ENCODE measurements around the gene TMA7B. TPM values are rescaled to one million over a fixed set of nuclear protein-coding genes. Genes with fewer than 3 reads are reported as not detected.

TMA7B gene
- total RNA-seq, 1 donor from 2014 or later = not detected

DNA sequence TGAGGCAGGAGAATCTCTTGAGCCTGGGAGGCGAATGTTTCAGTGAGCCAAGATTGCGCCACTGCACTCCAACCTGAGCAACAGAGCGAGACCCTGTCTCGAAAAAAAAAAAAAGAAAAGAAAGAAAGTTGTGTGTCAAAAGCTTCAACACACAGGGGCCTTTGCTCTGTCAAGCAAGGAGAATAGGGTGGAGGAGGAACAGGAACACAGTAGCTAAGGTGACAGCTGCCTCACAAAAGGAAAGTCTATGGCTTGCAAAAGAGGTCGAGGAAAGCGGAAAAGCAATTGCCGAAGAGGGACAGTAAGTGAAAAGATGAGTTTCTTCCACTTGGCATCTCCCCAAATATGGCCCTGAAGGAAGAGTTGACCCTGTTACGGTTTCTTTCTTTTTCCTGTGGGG is 26.5 kb upstream of the TMA7B start:
- Mint-ChIP-seq H3K36me3 (ENCODE audit: low read depth) (no peaks in the 10 kb centered on the region), H3K4me1 (ENCODE audit: low read depth) (no peaks in the 10 kb centered on the region), H3K27me3 (ENCODE audit: low read depth) (peaks cover 40% of the 10 kb centered on the region), H3K27ac (ENCODE audit: unreplicated experiment) (no peak overlapping the region), H3K4me3 (ENCODE audit: unreplicated experiment) (no peak overlapping the region), H3K9me3 (ENCODE audit: low read depth) (no peaks in the 10 kb centered on the region)
- no peak for DNase-seq (ENCODE audit: low spot score)
- no peak for TF ChIP-seq CTCF (IDR thresholded peaks at IDR 0.05)

GRCh38 chr22:39935116-39935515 is 25.1 kb upstream of the TMA7B start:
- DNase-seq (ENCODE audit: low spot score) = no peak
- H3K9me3 Mint-ChIP-seq (ENCODE audit: low read depth) = no peaks in the 10 kb centered on the region
- H3K4me1 Mint-ChIP-seq (ENCODE audit: low read depth) = no peaks in the 10 kb centered on the region
- H3K36me3 Mint-ChIP-seq (ENCODE audit: low read depth) = no peaks in the 10 kb centered on the region
- H3K27me3 Mint-ChIP-seq (ENCODE audit: low read depth) = peaks cover 40% of the 10 kb centered on the region
- no peak overlapping the region for H3K4me3 Mint-ChIP-seq (ENCODE audit: unreplicated experiment)
- H3K27ac Mint-ChIP-seq (ENCODE audit: unreplicated experiment) = no peak overlapping the region
- TF ChIP-seq CTCF (IDR thresholded peaks at IDR 0.05) = no peak

GRCh38 chr22:39935612-39936011 is 24.6 kb upstream of the TMA7B start:
- TF ChIP-seq CTCF (IDR thresholded peaks at IDR 0.05) = no peak
- Mint-ChIP-seq H3K4me1 (ENCODE audit: low read depth) (no peaks in the 10 kb centered on the region), H3K27ac (ENCODE audit: unreplicated experiment) (no peak overlapping the region), H3K9me3 (ENCODE audit: low read depth) (no peaks in the 10 kb centered on the region), H3K27me3 (ENCODE audit: low read depth) (peaks cover 40% of the 10 kb centered on the region), H3K4me3 (ENCODE audit: unreplicated experiment) (no peak overlapping the region), H3K36me3 (ENCODE audit: low read depth) (no peaks in the 10 kb centered on the region)
- no peak for DNase-seq (ENCODE audit: low spot score)

GRCh38 chr22:39936523-39937145 is 23.6 kb upstream of the TMA7B start:
- Mint-ChIP-seq H3K9me3 (ENCODE audit: low read depth) (no peaks in the 10 kb centered on the region), H3K27me3 (ENCODE audit: low read depth) (peaks cover 40% of the 10 kb centered on the region), H3K36me3 (ENCODE audit: low read depth) (no peaks in the 10 kb centered on the region), H3K27ac (ENCODE audit: unreplicated experiment) (no peak overlapping the region), H3K4me1 (ENCODE audit: low read depth) (no peaks in the 10 kb centered on the region), H3K4me3 (ENCODE audit: unreplicated experiment) (no peak overlapping the region)
- no peak for TF ChIP-seq CTCF (IDR thresholded peaks at IDR 0.05)
- no peak for DNase-seq (ENCODE audit: low spot score)

GRCh38 chr22:39937906-39938305 is 22.3 kb upstream of the TMA7B start:
- H3K4me1 Mint-ChIP-seq (ENCODE audit: low read depth) = no peaks in the 10 kb centered on the region
- H3K36me3 Mint-ChIP-seq (ENCODE audit: low read depth) = no peaks in the 10 kb centered on the region
- no peak for TF ChIP-seq CTCF (IDR thresholded peaks at IDR 0.05)
- H3K9me3 Mint-ChIP-seq (ENCODE audit: low read depth) = no peaks in the 10 kb centered on the region
- no peak overlapping the region for H3K27ac Mint-ChIP-seq (ENCODE audit: unreplicated experiment)
- no peak overlapping the region for H3K4me3 Mint-ChIP-seq (ENCODE audit: unreplicated experiment)
- no peak for DNase-seq (ENCODE audit: low spot score)
- H3K27me3 Mint-ChIP-seq (ENCODE audit: low read depth) = peaks cover 35% of the 10 kb centered on the region
